Activated CD4-positive, alpha-beta T cell treated with anti-CD3 and anti-CD28 coated beads for 1 hour (primary cell): ENCODE results near the gene BBS1.
"Not testable (repeated sequence)": the region's sequence is repeated elsewhere in the genome, so short reads cannot be mapped to it uniquely, and the experiment has no call there.

Experiments
- DNase-seq: peaks from one replicate; pipeline ENCODE4 v3.0.0-alpha.2; 2020

Gene BBS1

DNA sequence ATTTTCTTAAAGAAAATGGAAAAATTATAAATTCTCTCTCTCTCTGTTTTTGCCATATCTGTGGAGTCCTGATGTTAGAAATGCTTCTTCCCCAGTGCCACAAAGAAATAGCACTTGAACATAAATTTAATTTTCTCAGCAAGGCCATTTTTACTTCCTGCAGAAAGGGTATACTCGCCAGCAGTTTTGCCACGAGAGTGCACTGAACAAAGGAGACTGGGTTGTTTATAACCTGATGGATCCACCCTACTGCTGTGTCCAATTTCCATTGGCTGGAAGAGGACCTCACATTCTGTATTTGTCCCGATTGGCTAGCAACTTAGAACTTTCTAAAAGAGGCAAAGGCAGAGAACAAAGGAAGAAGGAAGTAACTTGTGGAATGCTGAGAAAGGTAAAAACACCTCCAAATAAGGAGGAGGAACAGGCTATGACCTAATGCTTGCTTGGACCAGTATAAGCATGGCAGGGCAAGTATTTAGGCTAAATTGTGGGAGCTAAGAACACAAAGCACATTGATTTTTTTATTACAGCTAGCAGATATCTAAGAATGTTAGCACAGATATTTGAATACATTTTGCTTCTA, 72.2 kb downstream of the BBS1 start:
- DNase-seq, result not testable (repeated sequence)
